Measurements from ENCODE around the gene BCO2.

GRCh38 chr11:112228706-112229105 lies 53.4 kb downstream of the BCO2 start:
- TF ChIP-seq, protein P1, sequence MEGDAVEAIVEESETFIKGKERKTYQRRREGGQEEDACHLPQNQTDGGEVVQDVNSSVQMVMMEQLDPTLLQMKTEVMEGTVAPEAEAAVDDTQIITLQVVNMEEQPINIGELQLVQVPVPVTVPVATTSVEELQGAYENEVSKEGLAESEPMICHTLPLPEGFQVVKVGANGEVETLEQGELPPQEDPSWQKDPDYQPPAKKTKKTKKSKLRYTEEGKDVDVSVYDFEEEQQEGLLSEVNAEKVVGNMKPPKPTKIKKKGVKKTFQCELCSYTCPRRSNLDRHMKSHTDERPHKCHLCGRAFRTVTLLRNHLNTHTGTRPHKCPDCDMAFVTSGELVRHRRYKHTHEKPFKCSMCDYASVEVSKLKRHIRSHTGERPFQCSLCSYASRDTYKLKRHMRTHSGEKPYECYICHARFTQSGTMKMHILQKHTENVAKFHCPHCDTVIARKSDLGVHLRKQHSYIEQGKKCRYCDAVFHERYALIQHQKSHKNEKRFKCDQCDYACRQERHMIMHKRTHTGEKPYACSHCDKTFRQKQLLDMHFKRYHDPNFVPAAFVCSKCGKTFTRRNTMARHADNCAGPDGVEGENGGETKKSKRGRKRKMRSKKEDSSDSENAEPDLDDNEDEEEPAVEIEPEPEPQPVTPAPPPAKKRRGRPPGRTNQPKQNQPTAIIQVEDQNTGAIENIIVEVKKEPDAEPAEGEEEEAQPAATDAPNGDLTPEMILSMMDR (conservative IDR thresholded peaks at IDR 0.05): no peak
- TF ChIP-seq ZFX (IDR thresholded peaks at IDR 0.05): no peak

All from C4-2B (cell line).